Right lobe of liver (tissue), 6 donors: ENCODE results near the gene GIT1. TPM values are rescaled to one million over a fixed set of nuclear protein-coding genes. Genes with fewer than 3 reads are reported as not detected.

ENCODE experiments used
- ATAC-seq, 4 donors: fragments of 200-7000 bp; cut with Tn5 transposase; one replicate each; pipeline ENCODE4 v1.9.1; 2020; ENCODE audit warnings: mild to moderate bottlenecking in 4 of 4, moderate library complexity in 4 of 4
- DNase-seq, 3 donors: peaks; one replicate each; pipeline ENCODE4 v3.0.0-alpha.2; 2020
- H3K27ac ChIP-seq, 3 donors: fragments of 200-600 bp; one replicate each; pipeline ENCODE4 v1.8.0; 2022
- H3K27me3 ChIP-seq, 2 donors: fragments of 200-600 bp; one replicate each; pipeline ENCODE4 v1.8.0; 2022
- H3K36me3 ChIP-seq, 4 donors: fragments of 200-600 bp; sonication (generic) in 1 of 4; one replicate each; pipeline versions ENCODE4 v1.5.1 to v1.8.0; 2017 to 2022; ENCODE audit warnings: control low read depth in 1 of 4
- H3K4me1 ChIP-seq, 4 donors: fragments of 200-600 bp; sonication (generic) in 1 of 4; one replicate each; pipeline versions ENCODE4 v1.5.1 to v1.8.0; 2017 to 2022; ENCODE audit warnings: control low read depth in 1 of 4
- H3K4me3 ChIP-seq, 3 donors: fragments of 200-600 bp; one replicate each; pipeline ENCODE4 v1.8.0; 2022
- H3K9me3 ChIP-seq, 4 donors: fragments of 200-600 bp; sonication (generic) in 1 of 4; one replicate each; pipeline versions ENCODE4 v1.5.1 to v1.8.0; 2017 to 2022; ENCODE audit warnings: control low read depth in 1 of 4
- CTCF ChIP-seq, 4 donors: fragments of 200-600 bp in 3 of 4; fragments of 450-650 bp in 1 of 4; IDR thresholded peaks; one replicate each; pipeline versions ENCODE4 v1.5.1 to v1.8.0; 2016 to 2022; ENCODE audit warnings: antibody characterized with exemption in 4 of 4, mild to moderate bottlenecking in 2 of 4
- POLR2A ChIP-seq: fragments of 450-650 bp; IDR thresholded peaks from one replicate; pipeline ENCODE4 v1.6.1; 2017; ENCODE audit warnings: antibody characterized with exemption, mild to moderate bottlenecking
- WGBS: methylation state at CpG from one replicate; pipeline ENCODE4 v1.1.6; 2018; ENCODE audit warnings: low coverage, low lambda C conversion rate; ENCODE audit not compliant: insufficient coverage; ENCODE audit errors: missing lambda C conversion rate; 5-methylcytosine and 5-hydroxymethylcytosine counted together
- intact Hi-C, 2 donors: fragments of 100-400 bp; cut with DNase I; formaldehyde crosslinking; loops; one replicate each; pipeline versions ENCODE4 v1.11.2 to v1.14.1; 2022
- total RNA-seq, 6 experiments: library from RNA; depleted of rRNA in 2 of 6; stranded (reverse); fragments of >200 nt in 2 of 6; fragmentation: NEBNext Ultra II Directional in 3 of 6; extraction: Animal tissue kit (Norgen Biotek cat#: 25700) in 3 of 6; gene quantifications; one replicate each; pipeline versions ENCODE4 v1.1.0 to v1.2.4, GENCODE V29; 2016 to 2023
- donor health status: DM: no; HTN: yes; CAD: no.
- donor health status: DM: no; HTN: no; CAD: no.
- donor health status: DM: no; HTN: no; CAD: no.
- donor health status: DM: no; HTN: yes; CAD: no.
- donor health status: DM: no; HTN: yes; CAD: no.

GIT1 gene
- total RNA-seq, 6 experiments from 2014 or later = 7.1 to 15.9 (median 8.7) TPM

- no peak overlapping the region for H3K4me3 ChIP-seq
- ATAC-seq (no peak), DNase-seq (peak in 1 of 3 donors; percentile 51)
- no peaks in the 10 kb centered on the region for H3K36me3 ChIP-seq
- H3K27me3 ChIP-seq = peaks cover 0 to 16% of the 10 kb centered on the region in 2 donors
- no peak overlapping the region for H3K27ac ChIP-seq
- TF ChIP-seq CTCF (IDR thresholded peaks at IDR 0.05) (no peak), POLR2A (no peak)
- H3K4me1 ChIP-seq = peaks cover 0 to 40% (median 17%) of the 10 kb centered on the region in 4 donors
- no peaks in the 10 kb centered on the region for H3K9me3 ChIP-seq
- WGBS = 10% methylated on average over 6 of the region's 16 CpGs
- intact Hi-C loops = no loop called here
Observed at GRCh38 chr17:29614349-29615047, 25.1 kb upstream of the GIT1 start.

- intact Hi-C loops = no loop called here
- peak in 1 of 3 donors; percentile 49 for DNase-seq
- Histone ChIP-seq H3K4me3 (peak overlapping the region in 2 of 3 donors; percentile 7 to 31), H3K4me1 (peaks cover 0 to 40% (median 17%) of the 10 kb centered on the region in 4 donors), H3K27me3 (peaks cover 0 to 16% of the 10 kb centered on the region in 2 donors), H3K36me3 (no peaks in the 10 kb centered on the region), H3K27ac (no peak overlapping the region), H3K9me3 (no peaks in the 10 kb centered on the region)
- TF ChIP-seq POLR2A (no peak), CTCF (IDR thresholded peaks at IDR 0.05) (no peak)
- ATAC-seq = no peak
- WGBS = 22% methylated on average over 8 of the region's 13 CpGs
Observed at GRCh38 chr17:29613856-29614255, 24.4 kb upstream of the GIT1 start.

- Histone ChIP-seq H3K9me3 (no peaks in the 10 kb centered on the region), H3K36me3 (no peaks in the 10 kb centered on the region), H3K27ac (no peak overlapping the region), H3K4me3 (peak overlapping the region; percentile 6 to 31 (median 7)), H3K27me3 (peaks cover 0 to 16% of the 10 kb centered on the region in 2 donors), H3K4me1 (peaks cover 0 to 40% (median 17%) of the 10 kb centered on the region in 4 donors)
- intact Hi-C loops = no loop called here
- peak; percentile 89 to 93 (median 92) for DNase-seq
- no CpG with 5 or more reads among the region's 50 CpGs for WGBS
- no peak for TF ChIP-seq POLR2A
- TF ChIP-seq CTCF (IDR thresholded peaks at IDR 0.05) = peak; percentile 79 to 94 (median 82)
- peak; percentile 56 to 71 (median 64) for ATAC-seq
Observed at GRCh38 chr17:29613352-29613837, 23.9 kb upstream of the GIT1 start.

GRCh38 chr17:29612404-29613280, 23.2 kb upstream of the GIT1 start:
- Histone ChIP-seq H3K9me3 (no peaks in the 10 kb centered on the region), H3K27me3 (peaks cover 0 to 16% of the 10 kb centered on the region in 2 donors), H3K27ac (no peak overlapping the region), H3K4me3 (peak overlapping the region in 2 of 3 donors; percentile 6 to 31), H3K36me3 (no peaks in the 10 kb centered on the region), H3K4me1 (peaks cover 0 to 34% (median 14%) of the 10 kb centered on the region in 4 donors)
- DNase-seq (peak in 1 of 3 donors; percentile 53), ATAC-seq (no peak)
- TF ChIP-seq CTCF (IDR thresholded peaks at IDR 0.05) = no peak
- 20% methylated on average over 4 of the region's 85 CpGs for WGBS
- intact Hi-C loops = no loop called here
